HG03457 (cell line): Measurements from ENCODE around the gene C20orf144.

Source experiments
- ATAC-seq: cut with Tn5 transposase; IDR thresholded peaks from one replicate; pipeline ENCODE4 v1.9.1; 2021; ENCODE audit warnings: moderate number of reproducible peaks; ENCODE audit not compliant: unreplicated experiment

Gene C20orf144

DNA sequence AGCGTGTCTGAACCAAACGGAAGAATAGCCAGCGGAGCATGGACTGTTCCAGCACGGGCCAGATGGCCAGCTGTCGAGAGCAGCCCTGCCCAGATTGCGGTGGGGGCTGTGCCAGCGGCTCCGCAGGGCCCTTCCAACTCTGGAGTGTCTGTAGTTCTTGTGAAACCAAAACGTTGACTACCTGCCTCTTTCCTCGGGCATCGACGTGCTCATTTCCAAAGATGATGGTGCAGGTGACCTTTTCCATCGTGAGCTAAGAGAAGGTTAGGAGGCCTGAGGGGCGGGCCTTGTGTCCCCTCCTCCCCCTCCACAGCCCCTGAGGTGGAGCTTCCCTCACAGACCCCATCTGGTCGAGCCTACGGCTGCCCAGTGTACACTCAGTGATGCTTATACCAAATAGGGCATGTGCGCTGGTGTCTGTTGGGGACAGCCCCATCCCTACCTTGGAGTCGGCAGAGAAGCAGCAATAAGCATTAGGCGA lies 12.9 kb upstream of the C20orf144 start:
- no peak for ATAC-seq

DNA sequence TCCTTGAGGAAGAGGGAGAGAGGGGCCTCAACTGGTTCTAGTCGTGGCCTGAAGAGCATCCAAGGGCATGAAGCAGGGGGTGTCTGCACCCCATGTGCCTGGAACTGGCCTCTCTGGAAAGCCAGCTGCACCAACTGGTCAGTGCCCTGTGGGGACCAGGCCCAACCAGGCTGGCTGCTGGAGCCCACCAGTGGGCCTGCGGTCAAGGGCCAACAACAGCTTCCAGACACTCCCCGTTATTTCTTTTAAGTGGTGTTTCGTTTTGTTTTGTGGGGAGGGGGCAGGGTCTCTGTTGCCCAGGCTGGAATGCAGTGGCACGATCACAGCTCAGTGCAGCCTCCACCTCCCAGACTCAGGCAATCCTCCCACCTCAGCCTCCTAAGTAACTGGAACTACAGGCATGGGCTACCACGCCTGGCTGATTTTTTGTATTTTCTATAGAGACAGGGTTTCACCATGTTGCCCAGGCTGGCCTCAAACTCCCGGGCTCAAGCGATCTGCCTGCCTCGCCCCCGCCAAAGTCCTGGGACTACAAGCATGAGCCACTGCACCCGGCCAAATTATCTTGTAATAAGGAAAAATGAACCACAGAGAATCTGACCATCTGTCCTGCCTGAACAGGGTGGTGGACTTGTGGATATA lies 11.9 kb upstream of the C20orf144 start:
- ATAC-seq = no peak

DNA sequence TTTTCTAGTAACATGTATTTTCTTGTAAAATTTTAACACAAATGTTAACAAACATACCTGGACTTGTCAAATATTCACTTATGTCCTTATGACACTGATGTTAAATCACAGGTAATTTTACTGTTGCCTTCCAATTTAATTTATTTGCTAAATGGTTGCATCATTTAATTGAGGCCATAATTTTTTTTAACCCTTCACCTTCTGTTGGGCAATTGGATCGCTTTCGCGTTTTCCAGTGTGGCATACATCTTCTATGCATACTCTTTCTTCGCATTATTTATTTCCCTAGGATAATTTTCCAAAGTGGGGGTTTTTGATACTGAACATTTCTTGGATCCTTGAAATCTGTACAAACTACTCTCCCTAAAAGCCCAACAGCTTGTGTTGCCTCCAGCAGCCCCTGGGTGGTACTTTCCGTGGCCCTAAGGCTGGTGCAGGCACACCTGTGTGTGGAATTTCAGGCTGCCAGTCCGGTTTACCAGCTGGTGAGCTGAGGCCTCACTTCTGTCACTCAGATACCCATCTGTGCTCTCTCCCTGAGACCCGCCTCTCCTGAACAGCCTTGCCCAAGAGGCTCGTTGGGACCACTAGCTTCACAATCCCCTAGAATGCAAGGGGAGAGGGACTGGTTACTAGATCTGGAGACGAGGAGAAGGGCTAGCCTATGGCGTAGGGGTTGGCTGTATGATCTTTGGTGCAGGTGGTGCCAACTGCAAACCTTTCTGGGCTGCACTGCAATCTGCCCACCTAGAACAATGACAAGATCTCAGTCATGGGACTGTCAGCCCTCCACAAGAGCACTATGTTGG lies 11.2 kb upstream of the C20orf144 start:
- no peak for ATAC-seq

DNA sequence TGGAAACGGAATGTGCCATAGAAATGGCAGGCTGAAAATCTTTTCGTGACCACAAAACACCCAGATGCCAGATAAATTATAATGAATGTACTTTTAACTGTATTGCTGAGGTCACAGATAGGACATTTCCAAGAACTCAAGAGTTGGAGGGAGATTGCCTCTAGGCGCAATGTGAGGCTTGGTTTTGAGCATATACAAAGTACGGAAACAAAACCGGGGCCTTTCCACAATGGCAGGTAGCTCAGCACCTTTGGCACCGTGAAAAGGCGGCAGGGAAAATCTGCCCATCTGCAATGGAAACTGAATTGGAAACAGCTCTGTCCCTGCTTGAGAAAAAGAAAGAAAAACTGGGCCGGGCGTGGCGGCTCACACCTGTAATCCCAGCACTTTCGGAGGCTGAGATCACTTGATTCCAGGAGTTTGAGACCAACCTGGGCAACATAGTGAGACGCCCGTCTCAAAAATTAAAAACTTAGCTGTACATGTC lies 10.5 kb upstream of the C20orf144 start:
- no peak for ATAC-seq

DNA sequence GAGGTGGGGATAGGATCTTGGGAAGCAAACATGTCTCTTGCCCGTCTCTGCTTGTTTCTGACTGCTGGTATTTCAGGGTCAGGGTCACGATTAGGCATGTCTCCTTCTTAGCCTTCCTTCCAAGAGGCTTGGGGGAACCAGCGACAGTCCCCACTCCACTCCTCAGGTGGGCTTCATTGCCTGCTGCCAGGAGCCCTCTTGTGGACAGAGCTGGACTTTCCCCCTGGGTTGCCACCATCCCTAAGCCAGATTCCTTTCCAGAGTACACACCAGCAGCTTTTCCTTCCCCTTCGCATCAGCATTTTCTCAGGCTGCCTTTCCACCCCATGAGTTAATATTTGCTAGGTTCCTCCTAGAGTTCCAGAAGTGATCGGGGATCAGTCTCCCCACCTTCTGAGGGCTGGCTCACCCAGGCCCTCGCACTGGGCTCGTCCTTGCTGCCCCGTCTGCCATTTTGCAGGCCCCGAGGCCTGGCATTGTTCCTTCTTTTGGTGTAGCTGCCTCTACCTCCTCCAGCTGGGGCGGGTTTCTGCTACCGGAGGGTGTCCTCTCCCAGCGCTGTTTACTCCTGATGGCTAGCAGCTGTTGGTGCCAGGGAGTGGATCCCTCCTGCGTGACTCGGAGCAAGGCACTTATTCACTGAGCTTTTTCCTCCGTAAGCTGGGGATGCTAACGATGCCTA lies 8.8 kb upstream of the C20orf144 start:
- ATAC-seq = no peak

DNA sequence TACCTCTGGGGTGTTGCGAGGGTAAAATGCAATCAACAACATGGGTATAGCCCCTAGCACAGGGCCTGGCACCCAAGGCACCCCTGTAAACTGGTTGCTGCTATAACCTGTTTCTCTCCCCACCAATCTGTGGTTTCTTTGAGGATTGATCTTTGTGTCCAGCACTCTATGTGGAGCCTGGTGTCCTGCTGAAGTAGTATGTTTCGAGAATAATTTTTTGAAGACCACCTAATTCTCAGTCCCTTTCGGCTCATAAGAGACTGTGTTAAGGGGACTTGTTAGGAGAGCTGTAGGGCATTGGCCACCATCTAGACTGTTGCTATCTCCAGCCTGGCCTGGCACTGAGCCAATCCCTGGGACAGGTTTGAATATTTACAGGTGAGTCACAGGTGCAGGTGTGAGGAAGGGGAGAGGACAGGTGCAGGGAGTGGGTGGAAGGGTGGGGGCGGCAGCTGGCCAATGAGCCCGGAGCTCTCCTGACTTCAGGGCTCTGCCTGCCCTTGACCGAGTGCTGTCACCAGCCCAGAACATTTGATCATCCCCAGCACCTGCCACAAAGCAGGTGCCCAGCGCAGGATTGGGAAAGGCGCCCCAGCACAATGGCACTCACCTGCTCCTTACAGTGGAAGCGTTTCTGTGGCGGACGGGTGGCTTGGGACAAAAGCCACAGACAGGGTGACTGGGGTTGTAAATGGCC lies 8.1 kb upstream of the C20orf144 start:
- no peak for ATAC-seq

DNA sequence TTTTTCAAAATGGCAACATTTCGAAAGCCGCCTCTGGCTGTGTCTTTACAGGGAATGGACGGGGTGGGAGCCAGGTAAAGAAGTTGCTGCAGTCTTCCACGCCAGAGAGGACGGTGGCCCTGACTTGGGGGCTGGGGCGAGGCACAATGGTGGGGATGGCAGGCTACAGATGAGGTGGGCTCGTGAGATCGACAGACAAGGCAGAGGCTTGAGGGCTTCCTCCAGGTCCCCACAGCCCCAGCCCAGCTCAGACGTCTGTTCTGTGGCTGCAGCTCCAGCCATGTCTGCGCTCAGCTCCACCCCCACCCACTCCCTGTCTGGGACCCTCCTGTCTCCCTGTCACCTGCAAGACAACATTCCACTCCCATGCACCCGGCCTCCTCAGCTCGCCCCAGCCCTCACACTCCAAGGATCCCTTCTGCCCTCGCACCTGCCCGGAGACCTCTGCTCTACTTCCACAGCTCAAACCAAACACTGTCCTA lies 7.4 kb upstream of the C20orf144 start:
- ATAC-seq = no peak

DNA sequence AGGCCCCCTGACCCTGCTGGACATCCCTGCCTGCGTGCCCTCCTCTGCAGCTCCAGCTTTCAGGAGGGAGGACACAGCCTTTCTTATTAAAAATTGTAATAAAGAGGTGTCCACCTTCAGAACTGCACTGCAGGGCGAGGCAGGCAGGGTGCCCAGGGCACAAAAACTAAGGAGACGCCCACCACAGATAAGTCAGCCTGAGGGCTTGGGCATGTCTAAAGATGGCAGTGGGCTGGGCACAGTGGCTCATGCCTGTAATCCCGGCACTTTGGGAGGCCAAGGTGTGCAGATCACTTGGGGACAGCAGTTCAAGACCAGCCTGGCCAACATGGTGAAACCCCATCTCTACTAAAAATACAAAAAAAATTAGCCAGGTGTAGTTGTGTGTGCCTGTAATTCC lies 7.0 kb upstream of the C20orf144 start:
- ATAC-seq = no peak

DNA sequence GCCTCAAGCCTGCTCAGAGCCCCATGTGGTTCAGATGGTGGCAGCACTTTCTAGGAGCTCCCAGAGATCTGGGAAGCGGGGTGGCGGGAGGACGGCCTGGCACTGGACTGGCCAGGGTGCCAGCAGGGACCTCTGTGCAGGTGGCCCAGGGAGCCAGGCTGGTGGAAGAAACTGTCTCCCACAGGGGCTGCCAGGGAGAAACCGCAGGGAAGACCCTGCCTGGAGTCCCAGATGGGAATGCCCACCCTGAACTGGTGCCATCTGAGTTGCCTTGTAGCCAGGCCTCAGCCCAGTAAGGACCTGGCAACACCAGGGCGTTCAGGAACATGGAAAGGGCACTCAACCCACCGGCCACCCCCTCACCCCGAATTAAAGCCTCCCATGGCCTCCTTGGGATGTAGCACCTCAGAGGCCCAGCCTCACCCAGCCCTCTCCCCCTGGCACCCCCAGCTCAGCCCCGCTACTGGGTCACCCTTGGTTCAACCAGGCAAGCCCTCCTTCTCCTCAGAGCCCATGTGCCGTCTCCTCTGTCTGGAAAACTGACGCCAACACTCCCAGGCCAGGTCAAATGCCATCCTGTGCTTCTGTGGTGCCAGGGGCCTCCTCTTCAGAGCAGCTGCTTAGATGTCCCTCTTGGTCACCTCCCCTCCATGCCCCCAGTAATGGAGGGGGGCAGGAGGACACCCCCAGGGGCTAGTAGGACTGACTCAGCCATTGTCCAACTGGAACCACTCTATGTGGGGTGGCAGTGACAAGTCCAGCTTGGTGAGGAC lies 5.9 kb upstream of the C20orf144 start:
- no peak for ATAC-seq

DNA sequence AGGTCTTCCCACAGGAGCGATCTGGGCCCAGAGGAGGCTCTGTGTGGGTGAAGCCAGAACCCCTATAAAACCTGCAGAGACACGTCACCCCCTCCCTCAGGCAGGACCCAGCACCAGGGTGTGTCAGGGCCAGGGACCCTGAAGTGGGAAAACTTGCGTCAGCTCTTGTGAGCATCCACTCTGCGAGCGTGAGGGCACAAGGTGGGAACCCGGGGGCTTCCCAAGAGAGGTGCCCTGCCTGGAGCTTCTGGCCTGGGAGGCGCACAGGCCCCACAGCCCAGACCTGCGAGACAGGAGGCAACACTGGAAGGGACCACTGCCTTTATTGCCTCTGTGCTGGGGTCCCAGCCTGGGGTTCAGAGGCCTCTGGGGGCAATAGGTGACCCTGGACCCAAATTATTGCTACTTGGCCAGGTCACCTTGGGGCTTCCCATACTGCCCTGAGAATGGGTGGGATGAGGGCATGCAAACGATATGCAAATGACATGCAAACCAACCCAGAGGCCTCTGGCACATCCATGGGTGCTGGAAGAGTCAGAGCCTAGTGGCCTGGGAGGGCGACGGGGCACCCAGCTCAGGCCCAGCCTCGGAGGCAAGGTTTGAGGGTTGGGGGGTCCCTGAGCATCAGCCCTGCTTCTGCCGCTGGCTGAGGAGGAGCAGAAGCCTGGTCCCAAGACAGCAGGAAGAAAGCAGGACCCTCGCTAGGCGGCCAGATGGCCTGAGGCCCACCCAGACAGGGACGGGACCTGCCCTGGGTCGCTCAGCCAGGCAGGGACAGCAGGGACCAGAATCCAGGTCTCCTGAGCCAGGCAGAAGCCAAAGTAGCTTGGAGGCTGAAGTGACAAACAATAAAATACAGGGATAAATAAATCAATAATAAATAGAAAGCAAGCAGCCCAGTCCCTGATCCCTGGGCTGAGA lies 5.1 kb upstream of the C20orf144 start:
- no peak for ATAC-seq

DNA sequence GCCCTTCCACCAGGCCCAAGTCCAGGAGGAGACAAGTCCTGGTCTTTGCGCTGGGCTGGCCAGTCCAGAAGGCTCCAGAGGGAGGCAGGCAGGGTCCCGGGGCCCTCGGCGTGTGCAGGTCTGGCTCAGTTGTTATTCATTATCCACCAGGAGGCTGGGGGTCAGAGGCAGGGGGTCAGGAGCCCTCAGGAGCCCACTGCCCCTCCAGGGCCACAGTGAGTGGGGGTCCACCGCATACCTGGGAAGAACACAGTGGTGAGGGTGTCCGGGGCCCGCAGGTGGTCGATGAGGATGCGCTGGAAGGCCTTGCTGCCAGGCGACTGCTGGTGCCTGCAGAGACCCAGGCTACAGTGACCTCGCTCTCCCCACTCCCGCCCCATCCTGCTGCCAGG lies 4.4 kb upstream of the C20orf144 start:
- no peak for ATAC-seq

DNA sequence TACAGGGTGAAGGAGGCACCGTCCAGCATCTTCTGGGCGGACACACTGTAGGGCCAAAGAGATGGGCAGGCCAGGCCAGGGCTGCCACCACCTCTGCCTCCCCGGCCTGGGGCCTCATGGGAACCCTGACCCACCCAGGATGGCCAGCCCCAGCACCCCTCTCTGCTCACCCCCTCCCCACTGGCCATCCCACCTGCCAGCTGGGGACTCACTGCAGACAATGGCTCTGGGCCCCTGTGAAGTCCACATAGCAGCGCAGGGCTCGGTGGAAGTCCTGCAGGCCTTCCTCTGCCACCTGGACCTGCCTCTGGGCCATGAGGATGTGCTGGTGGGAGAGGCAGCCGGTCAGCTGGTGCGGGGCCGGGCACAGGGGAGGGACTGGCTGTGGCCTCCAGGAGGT lies 3.6 kb upstream of the C20orf144 start:
- ATAC-seq = no peak

DNA sequence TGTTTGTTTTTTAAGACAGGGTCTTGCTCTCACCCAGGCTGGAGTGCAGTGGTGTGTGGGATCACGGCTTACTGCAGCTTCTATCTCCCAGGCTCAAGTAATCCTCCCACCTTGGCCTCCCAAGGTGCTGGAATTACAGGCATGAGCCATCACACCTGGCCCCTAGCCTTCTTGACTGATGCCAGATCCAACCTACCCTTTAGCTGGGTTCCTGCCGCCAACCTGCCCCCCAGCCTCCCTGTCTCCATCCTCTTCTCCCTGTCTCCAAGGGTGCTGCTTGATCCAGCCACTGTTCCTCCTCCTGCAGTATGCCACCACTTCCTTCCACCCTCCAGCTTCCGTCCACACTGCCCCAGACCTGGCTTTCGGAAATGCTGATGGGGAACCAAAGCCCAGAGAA lies 3.2 kb upstream of the C20orf144 start:
- no peak for ATAC-seq

DNA sequence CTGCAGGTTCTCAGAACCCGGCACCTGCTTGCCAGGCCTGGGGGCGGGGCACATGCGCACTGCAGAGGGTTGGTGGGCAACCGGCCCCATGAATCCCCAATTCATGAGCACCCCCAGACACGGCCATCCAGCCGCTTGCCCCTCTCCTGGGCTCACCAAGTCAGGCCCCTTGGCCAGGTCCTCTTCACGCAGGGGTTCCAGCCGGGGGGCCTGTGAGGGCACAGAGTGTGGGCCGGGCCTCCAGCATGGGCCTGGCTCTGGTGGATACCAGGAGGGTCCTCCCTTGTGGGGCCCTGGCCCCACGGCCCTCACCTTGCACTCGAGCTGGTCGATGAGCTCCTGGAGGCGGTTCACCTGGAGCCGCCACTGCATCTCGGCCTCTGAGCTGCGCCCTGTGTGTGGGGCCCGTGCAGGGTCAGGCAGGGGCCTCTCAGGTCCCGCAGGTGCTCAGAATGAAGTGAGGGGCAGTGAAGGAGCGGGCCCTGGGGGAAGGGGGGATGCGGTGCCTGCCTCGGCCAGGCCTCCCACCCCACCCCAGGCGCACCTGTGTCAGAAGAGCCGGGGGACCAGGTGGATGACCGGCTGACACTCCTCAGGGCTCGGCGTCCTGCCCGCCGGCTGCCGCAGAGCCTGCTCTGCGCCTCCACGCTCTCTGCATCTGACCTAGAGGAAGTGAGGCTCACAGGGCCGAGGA lies 2.6 kb upstream of the C20orf144 start:
- ATAC-seq = no peak

DNA sequence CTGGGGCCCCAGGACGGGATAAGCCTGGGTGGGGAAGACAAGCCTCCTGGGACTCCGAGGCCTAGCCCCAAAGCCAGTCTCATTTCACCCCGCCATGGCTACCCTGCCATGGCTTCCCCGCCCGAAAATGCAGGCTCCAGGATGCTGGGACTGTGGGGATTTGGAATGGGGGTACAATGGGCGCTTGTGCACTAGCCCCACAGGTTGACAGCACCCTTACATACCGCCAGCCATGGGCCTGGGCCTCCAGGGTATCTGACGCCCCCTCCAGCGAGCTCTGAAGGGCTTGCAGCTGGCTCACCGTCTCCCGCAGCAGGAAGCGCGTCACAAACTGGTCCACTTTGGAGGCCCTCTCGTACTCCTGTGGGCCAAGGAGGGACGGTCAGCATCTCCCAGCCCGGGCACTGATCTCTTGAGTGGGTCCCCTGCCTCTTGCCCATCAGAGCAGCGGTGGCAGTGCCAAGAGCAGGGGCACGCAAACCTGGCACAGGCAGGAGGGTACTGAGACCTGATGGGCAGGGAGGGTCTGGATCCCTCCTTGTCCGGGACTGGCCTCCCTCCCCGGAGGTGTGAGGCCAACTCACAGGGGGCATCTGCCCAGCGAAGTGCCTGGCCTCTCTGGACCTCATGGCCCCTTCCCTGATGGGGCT lies 2.0 kb upstream of the C20orf144 start:
- no peak for ATAC-seq

DNA sequence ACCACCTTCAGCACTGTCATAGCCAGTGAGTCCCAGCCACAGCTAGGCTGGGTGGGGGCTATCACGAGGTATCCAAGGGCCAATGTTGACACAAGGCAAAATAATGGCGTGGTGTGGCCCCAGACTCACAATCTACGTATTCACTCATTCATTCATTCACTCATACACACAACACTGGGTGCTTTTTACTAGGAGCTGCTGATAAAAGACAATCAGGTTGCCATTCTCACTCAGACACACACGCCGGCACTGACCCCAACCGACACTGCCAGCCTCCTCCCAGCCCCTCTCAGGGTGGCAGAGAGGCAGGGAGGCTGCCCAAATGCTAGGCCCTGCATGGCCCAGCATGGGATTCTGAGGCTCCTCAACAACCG lies 1.5 kb upstream of the C20orf144 start:
- ATAC-seq = no peak

DNA sequence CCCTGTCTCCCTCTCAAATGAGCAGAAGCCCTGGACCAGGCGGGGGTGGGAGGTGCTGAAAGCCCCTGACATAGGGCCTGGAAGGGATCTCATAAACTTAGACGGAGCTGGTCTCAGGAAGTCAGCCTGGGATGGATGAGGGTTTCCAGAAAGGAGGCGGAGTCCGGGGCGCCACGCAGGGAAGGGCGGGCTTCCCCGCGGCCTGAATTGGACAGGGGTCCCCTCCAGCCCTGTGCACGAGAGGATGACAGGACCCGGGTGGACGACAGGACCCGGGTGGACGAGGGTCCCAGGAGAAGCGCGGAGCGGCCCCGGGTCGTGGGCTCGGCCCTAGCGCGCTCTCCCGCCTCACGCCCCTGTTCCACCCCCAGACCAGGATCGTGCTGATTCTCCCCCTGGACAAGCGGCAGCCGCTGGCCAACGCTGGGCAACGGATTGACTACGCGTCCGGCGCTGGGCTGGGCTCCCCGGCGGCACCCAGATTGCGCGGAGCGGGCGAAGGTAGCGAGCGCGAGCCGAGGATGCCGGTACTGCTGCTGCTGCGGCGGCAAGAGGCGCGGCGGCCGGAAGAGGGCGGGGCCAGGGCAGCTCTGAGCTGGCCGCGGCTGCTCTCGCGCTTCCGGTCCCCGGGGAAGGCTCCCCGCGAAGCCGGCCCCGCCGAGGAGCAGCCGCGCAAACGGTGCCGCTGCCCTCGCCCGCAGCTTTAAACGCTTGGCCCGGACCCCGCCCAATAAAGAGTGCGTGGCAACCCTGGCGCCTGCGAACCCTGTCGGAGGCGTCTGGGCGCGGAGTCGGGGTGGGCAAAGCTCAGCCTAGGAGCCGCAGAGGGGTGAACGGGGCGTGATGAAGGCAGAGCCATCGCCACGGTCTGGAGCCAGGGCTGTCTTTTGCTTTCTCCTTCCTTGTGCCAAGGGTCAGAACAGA lies 1.3 kb downstream of the C20orf144 start:
- no peak for ATAC-seq
